ENCODE measurements around the gene TMEM208.

TMEM208 gene

GRCh38 chr16:67197704-67198103 lies 29.2 kb upstream of the TMEM208 start:
- no peak for TF ChIP-seq CTCF (IDR thresholded peaks at IDR 0.05; ENCODE audit: insufficient read depth, low read depth, low read length, missing control alignments)
- H3K4me3 ChIP-seq (ENCODE audit: low read length): no peak overlapping the region
- DNase-seq (ENCODE audit: low read depth): no peak

GRCh38 chr16:67198238-67198734 lies 28.6 kb upstream of the TMEM208 start:
- H3K4me3 ChIP-seq (ENCODE audit: low read length): peak overlapping the region; percentile 87
- peak; percentile 82 for DNase-seq (ENCODE audit: low read depth)
- TF ChIP-seq CTCF (IDR thresholded peaks at IDR 0.05; ENCODE audit: insufficient read depth, low read depth, low read length, missing control alignments): peak; percentile 99

GRCh38 chr16:67199011-67199807 lies 27.7 kb upstream of the TMEM208 start, which contains the start of gene ELMO3:
Gene ELMO3 (plus strand): TSS chr16:67199131. CDS start chr16:67199327, 196 bp downstream.
- DNase-seq (ENCODE audit: low read depth): peak; percentile 79
- TF ChIP-seq CTCF (IDR thresholded peaks at IDR 0.05; ENCODE audit: insufficient read depth, low read depth, low read length, missing control alignments): peak; percentile 51
- peak within 1 kb of the TSS; percentile 87 for H3K4me3 ChIP-seq (ENCODE audit: low read length)

DNA sequence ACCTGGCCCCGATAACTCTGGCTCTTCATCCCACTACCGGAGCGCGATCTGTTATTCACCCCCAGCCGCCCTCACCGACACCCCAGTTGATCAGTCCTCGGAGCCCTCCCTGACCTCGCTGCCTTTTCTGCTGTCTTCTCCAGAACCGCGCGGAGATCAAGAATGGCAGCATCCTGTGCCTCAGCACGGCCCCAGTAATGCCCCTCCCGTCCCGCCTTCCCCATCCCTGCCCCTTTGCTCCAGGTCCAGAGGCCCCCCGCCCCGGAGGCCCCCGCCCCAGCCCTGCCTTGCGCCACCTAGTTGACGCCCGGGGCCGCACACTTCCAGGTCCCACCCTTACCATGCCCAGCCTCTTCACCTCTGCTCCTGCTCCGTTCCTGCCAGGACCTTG lies 27.1 kb upstream of the TMEM208 start:
- peak overlapping the region; percentile 87 for H3K4me3 ChIP-seq (ENCODE audit: low read length)

DNA sequence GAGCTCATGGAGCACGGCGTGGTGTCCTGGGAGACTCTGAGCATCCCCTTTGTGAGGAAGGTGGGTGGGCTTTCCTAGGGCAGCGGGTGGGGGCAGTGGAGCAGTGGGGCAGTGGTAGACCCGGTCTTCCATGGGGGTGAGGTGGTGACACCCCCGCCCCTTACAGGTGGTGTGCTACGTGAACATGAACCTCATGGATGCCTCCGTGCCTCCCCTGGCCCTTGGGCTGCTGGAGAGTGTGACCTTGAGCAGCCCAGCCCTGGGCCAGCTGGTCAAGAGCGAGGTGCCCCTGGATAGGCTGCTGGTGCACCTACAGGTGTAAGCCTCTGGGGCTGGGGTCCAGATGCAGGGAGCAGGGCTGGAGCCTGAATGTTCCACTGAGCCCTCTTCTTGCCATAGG lies 26.4 kb upstream of the TMEM208 start:
- DNase-seq (ENCODE audit: low read depth): no peak
- H3K4me3 ChIP-seq (ENCODE audit: low read length): peak overlapping the region; percentile 87
- TF ChIP-seq CTCF (IDR thresholded peaks at IDR 0.05; ENCODE audit: insufficient read depth, low read depth, low read length, missing control alignments): no peak

More for the DNA sequence above, 27.1 kb upstream of the TMEM208 start:
- peak; percentile 26 for TF ChIP-seq CTCF (IDR thresholded peaks at IDR 0.05; ENCODE audit: insufficient read depth, low read depth, low read length, missing control alignments)
- DNase-seq (ENCODE audit: low read depth): no peak

GRCh38 chr16:67201411-67202345 lies 25.3 kb upstream of the TMEM208 start:
- DNase-seq (ENCODE audit: low read depth): no peak
- TF ChIP-seq CTCF (IDR thresholded peaks at IDR 0.05; ENCODE audit: insufficient read depth, low read depth, low read length, missing control alignments): no peak
- no peak overlapping the region for H3K4me3 ChIP-seq (ENCODE audit: low read length)

All from epithelial cell of esophagus (primary cell).